ENCODE results near the gene TBX19.

Gene TBX19

GRCh38 chr1:168280296-168280927 is at the start of gene TBX19:
TBX19 (plus strand) TSS chr1:168280877; CDS start chr1:168281091, 214 bp downstream.
- TF ChIP-seq GATA2 (IDR thresholded peaks at IDR 0.05; ENCODE audit: low read depth, low read length): no peak

GRCh38 chr1:168234846-168235547 is 45.7 kb upstream of the TBX19 start:
- no peak for TF ChIP-seq GATA3 (IDR thresholded peaks at IDR 0.05; ENCODE audit: low read depth, low read length)
- no peak for TF ChIP-seq GATA2 (IDR thresholded peaks at IDR 0.05; ENCODE audit: low read depth, low read length)

- TF ChIP-seq GATA2 (IDR thresholded peaks at IDR 0.05; ENCODE audit: low read depth, low read length) (no peak), GATA3 (IDR thresholded peaks at IDR 0.05; ENCODE audit: low read depth, low read length) (no peak)
These were observed 45.2 kb upstream of the TBX19 start for GRCh38 chr1:168235548-168235885.

GRCh38 chr1:168235937-168236336 is 44.7 kb upstream of the TBX19 start:
- no peak for TF ChIP-seq GATA2 (IDR thresholded peaks at IDR 0.05; ENCODE audit: low read depth, low read length)
- no peak for TF ChIP-seq GATA3 (IDR thresholded peaks at IDR 0.05; ENCODE audit: low read depth, low read length)

GRCh38 chr1:168236836-168237611 is 43.7 kb upstream of the TBX19 start:
- TF ChIP-seq GATA3 (IDR thresholded peaks at IDR 0.05; ENCODE audit: low read depth, low read length) (no peak), GATA2 (IDR thresholded peaks at IDR 0.05; ENCODE audit: low read depth, low read length) (no peak)

GRCh38 chr1:168243198-168243597 is 37.5 kb upstream of the TBX19 start:
- TF ChIP-seq GATA2 (IDR thresholded peaks at IDR 0.05; ENCODE audit: low read depth, low read length): no peak

GRCh38 chr1:168243636-168244212 is 37.0 kb upstream of the TBX19 start:
- TF ChIP-seq GATA3 (IDR thresholded peaks at IDR 0.05; ENCODE audit: low read depth, low read length) (no peak), GATA2 (IDR thresholded peaks at IDR 0.05; ENCODE audit: low read depth, low read length) (no peak)

- TF ChIP-seq GATA3 (IDR thresholded peaks at IDR 0.05; ENCODE audit: low read depth, low read length): no peak
- TF ChIP-seq GATA2 (IDR thresholded peaks at IDR 0.05; ENCODE audit: low read depth, low read length): no peak
These were observed 35.6 kb upstream of the TBX19 start for GRCh38 chr1:168245042-168245441.

- TF ChIP-seq GATA3 (IDR thresholded peaks at IDR 0.05; ENCODE audit: low read depth, low read length) (no peak), GATA2 (IDR thresholded peaks at IDR 0.05; ENCODE audit: low read depth, low read length) (no peak)
These were observed 34.2 kb upstream of the TBX19 start for GRCh38 chr1:168246506-168246905.

GRCh38 chr1:168252204-168252733 is 28.4 kb upstream of the TBX19 start:
- TF ChIP-seq GATA2 (IDR thresholded peaks at IDR 0.05; ENCODE audit: low read depth, low read length) (no peak), GATA3 (IDR thresholded peaks at IDR 0.05; ENCODE audit: low read depth, low read length) (no peak)

- TF ChIP-seq GATA3 (IDR thresholded peaks at IDR 0.05; ENCODE audit: low read depth, low read length): no peak
- no peak for TF ChIP-seq GATA2 (IDR thresholded peaks at IDR 0.05; ENCODE audit: low read depth, low read length)
These were observed 24.5 kb upstream of the TBX19 start for GRCh38 chr1:168256164-168256563.

GRCh38 chr1:168257397-168257796 is 23.3 kb upstream of the TBX19 start:
- TF ChIP-seq GATA2 (IDR thresholded peaks at IDR 0.05; ENCODE audit: low read depth, low read length) (no peak), GATA3 (IDR thresholded peaks at IDR 0.05; ENCODE audit: low read depth, low read length) (no peak)

- TF ChIP-seq GATA3 (IDR thresholded peaks at IDR 0.05; ENCODE audit: low read depth, low read length) (no peak), GATA2 (IDR thresholded peaks at IDR 0.05; ENCODE audit: low read depth, low read length) (no peak)
These were observed 21.1 kb upstream of the TBX19 start for GRCh38 chr1:168259567-168259966.

- no peak for TF ChIP-seq GATA2 (IDR thresholded peaks at IDR 0.05; ENCODE audit: low read depth, low read length)
- TF ChIP-seq GATA3 (IDR thresholded peaks at IDR 0.05; ENCODE audit: low read depth, low read length): no peak
These were observed 20.3 kb upstream of the TBX19 start for GRCh38 chr1:168260393-168260792.

Measured in SH-SY5Y (cell line).